Neural progenitor cell (in vitro differentiated cells): ENCODE measurements around the gene PALM2AKAP2. TPM values are rescaled to one million over a fixed set of nuclear protein-coding genes. Genes with fewer than 3 reads are reported as not detected.
"Not testable (repeated sequence)": the region's sequence is repeated elsewhere in the genome, so short reads cannot be mapped to it uniquely, and the experiment has no call there.

Experiments used
- DNase-seq: peaks from one replicate; pipeline ENCODE4 v3.0.0-alpha.2; 2016; ENCODE audit warnings: low spot score
- H2AFZ ChIP-seq: fragments of 200-600 bp; sonication (generic); replicated peaks from 2 replicates; pipeline ENCODE4 v1.6.1; 2016; ENCODE audit warnings: antibody characterized with exemption
- H3F3A ChIP-seq: fragments of 200-600 bp; sonication (generic); 2 replicates; pipeline ENCODE4 v1.6.1; 2016; ENCODE audit warnings: antibody characterized with exemption, low read depth
- H3K27ac ChIP-seq: fragments of 200-600 bp; sonication (generic); 2 replicates; pipeline ENCODE4 v1.5.1; 2016; ENCODE audit warnings: mild to moderate bottlenecking
- H3K27me3 ChIP-seq: fragments of 200-600 bp; sonication (generic); 2 replicates; pipeline ENCODE4 v1.6.1; 2016; ENCODE audit warnings: mild to moderate bottlenecking, moderate library complexity
- H3K36me3 ChIP-seq: fragments of 200-600 bp; sonication (generic); 2 replicates; pipeline ENCODE4 v1.5.1; 2016
- H3K4me1 ChIP-seq: fragments of 200-600 bp; sonication (generic); 2 replicates; pipeline ENCODE4 v1.6.1; 2016; ENCODE audit warnings: mixed run types
- H3K4me2 ChIP-seq: fragments of 200-600 bp; sonication (generic); 2 replicates; pipeline ENCODE4 v1.6.1; 2016
- H3K4me3 ChIP-seq: fragments of 200-600 bp; sonication (generic); 2 replicates; pipeline ENCODE4 v1.5.1; 2016
- H3K79me2 ChIP-seq: fragments of 200-600 bp; sonication (generic); 2 replicates; pipeline ENCODE4 v1.6.1; 2016; ENCODE audit warnings: low read depth
- H3K9ac ChIP-seq: fragments of 200-600 bp; sonication (generic); 2 replicates; pipeline ENCODE4 v1.6.1; 2016
- H3K9me3 ChIP-seq: fragments of 200-600 bp; sonication (generic); 2 replicates; pipeline ENCODE4 v1.5.1; 2016; ENCODE audit warnings: low read depth
- H4K20me1 ChIP-seq: fragments of 200-600 bp; sonication (generic); 2 replicates; pipeline ENCODE4 v1.6.1; 2016; ENCODE audit warnings: low read depth
- H3K27ac Mint-ChIP-seq: 3 replicates; pipeline ENCODE4 v1.8.0; 2021; ENCODE audit warnings: mixed read lengths
- H3K27me3 Mint-ChIP-seq: 2 replicates; pipeline ENCODE4 v1.8.0; 2022; ENCODE audit warnings: low read depth, mild to moderate bottlenecking, inconsistent platforms, moderate library complexity, mixed read lengths; ENCODE audit not compliant: insufficient read depth
- H3K36me3 Mint-ChIP-seq: 3 replicates; pipeline ENCODE4 v1.8.0; 2021; ENCODE audit warnings: mixed read lengths
- H3K4me1 Mint-ChIP-seq: 3 replicates; pipeline ENCODE4 v1.8.0; 2021; ENCODE audit warnings: mixed read lengths
- H3K4me3 Mint-ChIP-seq: 3 replicates; pipeline ENCODE4 v1.8.0; 2021; ENCODE audit warnings: mild to moderate bottlenecking, moderate library complexity, mixed read lengths
- H3K9me3 Mint-ChIP-seq: 3 replicates; pipeline ENCODE4 v1.8.0; 2020; ENCODE audit warnings: mixed read lengths
- CTCF ChIP-seq: fragments of 200-600 bp; sonication (generic); IDR thresholded peaks from 2 replicates; pipeline ENCODE4 v1.5.1; 2017; ENCODE audit warnings: antibody characterized with exemption, mild to moderate bottlenecking
- EZH2 ChIP-seq: fragments of 200-600 bp; sonication (generic); IDR thresholded peaks from 2 replicates; pipeline ENCODE4 v1.6.1; 2017; ENCODE audit warnings: antibody characterized with exemption, mild to moderate bottlenecking, moderate library complexity
- EZH2phosphoT487 ChIP-seq: fragments of 200-600 bp; sonication (generic); IDR thresholded peaks from 2 replicates; pipeline ENCODE4 v1.6.1; 2017; ENCODE audit warnings: antibody characterized with exemption
- total RNA-seq: library from RNA; depleted of rRNA; stranded (reverse); fragments of >200 nt; gene quantifications from 2 replicates; pipeline ENCODE4 v1.2.3, GENCODE V29; 2015; ENCODE audit warnings: low replicate concordance

Gene PALM2AKAP2
- total RNA-seq, 1 donor from 2014 or later, result 3.9 TPM

DNA sequence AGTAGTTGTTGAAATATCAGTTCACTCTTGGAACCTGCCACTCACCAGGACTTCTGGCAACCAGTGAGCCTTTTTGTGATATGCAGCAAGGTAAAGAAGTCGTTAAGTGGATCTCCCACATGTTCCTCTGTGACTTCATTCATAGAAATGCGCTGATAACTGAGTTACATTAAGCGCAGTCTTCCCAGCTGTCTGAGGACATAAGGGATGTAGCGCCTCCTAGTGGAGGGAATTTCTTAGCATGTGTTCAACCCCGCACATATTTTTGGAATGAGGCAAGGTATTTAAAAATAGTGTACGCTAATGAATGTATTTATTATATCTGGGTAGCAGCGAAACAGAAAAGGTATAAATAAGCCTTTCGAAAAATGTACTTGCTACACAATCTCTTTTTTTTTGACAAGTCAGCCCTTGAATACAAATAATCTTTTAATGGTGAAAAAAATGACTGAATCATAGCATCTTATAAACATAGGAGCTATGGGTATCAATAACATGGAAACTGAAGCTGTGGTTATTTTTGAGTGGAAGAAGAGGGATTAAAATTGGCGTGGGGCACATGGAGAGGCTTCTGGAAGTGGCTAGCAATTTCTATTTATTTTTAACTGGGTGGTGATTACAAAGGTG, 38.0 kb downstream of the PALM2AKAP2 start:
- Histone ChIP-seq H2AFZ (no peak overlapping the region), H3K4me3 (no peak overlapping the region), H3K4me2 (peak overlapping the region; percentile 18), H3K9ac (no peak overlapping the region), H3F3A (no peaks in the 10 kb centered on the region), H3K27me3 (no peaks in the 10 kb centered on the region), H3K4me1 (no peaks in the 10 kb centered on the region), H3K36me3 (no peaks in the 10 kb centered on the region), H3K9me3 (no peaks in the 10 kb centered on the region), H4K20me1 (no peaks in the 10 kb centered on the region), H3K27ac (no peak overlapping the region), H3K79me2 (no peaks in the 10 kb centered on the region)
- H3K27me3 Mint-ChIP-seq, result no peaks in the 10 kb centered on the region
- no peaks in the 10 kb centered on the region for H3K9me3 Mint-ChIP-seq
- H3K27ac Mint-ChIP-seq, result peak overlapping the region; percentile 35
- TF ChIP-seq EZH2phosphoT487 (no peak), EZH2 (no peak), CTCF (peak; percentile 98)
- H3K4me1 Mint-ChIP-seq, result peaks cover 8% of the 10 kb centered on the region
- peak; percentile 94 for DNase-seq
- no peaks in the 10 kb centered on the region for H3K36me3 Mint-ChIP-seq
- no peak overlapping the region for H3K4me3 Mint-ChIP-seq

- peaks cover 3% of the 10 kb centered on the region for H3K4me1 ChIP-seq
- TF ChIP-seq EZH2 (no peak), CTCF (no peak), EZH2phosphoT487 (no peak)
- H3K9ac ChIP-seq, result no peak overlapping the region
- H2AFZ ChIP-seq, result no peak overlapping the region
- H3K27me3 ChIP-seq, result no peaks in the 10 kb centered on the region
- no peak overlapping the region for H3K4me2 ChIP-seq
- no peak for DNase-seq
- no peaks in the 10 kb centered on the region for H4K20me1 ChIP-seq
- H3K27ac ChIP-seq, result no peak overlapping the region
- no peaks in the 10 kb centered on the region for H3K36me3 Mint-ChIP-seq
- no peaks in the 10 kb centered on the region for H3K9me3 Mint-ChIP-seq
- no peak overlapping the region for H3K4me3 Mint-ChIP-seq
- peaks cover 8% of the 10 kb centered on the region for H3K4me1 Mint-ChIP-seq
- H3F3A ChIP-seq, result no peaks in the 10 kb centered on the region
- no peak overlapping the region for H3K27ac Mint-ChIP-seq
- no peak overlapping the region for H3K4me3 ChIP-seq
- H3K79me2 ChIP-seq, result no peaks in the 10 kb centered on the region
- H3K9me3 ChIP-seq, result no peaks in the 10 kb centered on the region
- H3K27me3 Mint-ChIP-seq, result no peaks in the 10 kb centered on the region
- no peaks in the 10 kb centered on the region for H3K36me3 ChIP-seq
Observed at GRCh38 chr9:109821711-109822110, 41.7 kb downstream of the PALM2AKAP2 start.

GRCh38 chr9:109825383-109825782, 45.4 kb downstream of the PALM2AKAP2 start:
- not testable (repeated sequence) for H3K27me3 ChIP-seq, H3F3A ChIP-seq, H3K36me3 Mint-ChIP-seq, H3K79me2 ChIP-seq, H3K9me3 Mint-ChIP-seq, H3K27ac ChIP-seq, H3K4me3 ChIP-seq, H3K4me2 ChIP-seq, H3K9ac ChIP-seq, H3K36me3 ChIP-seq, H3K27ac Mint-ChIP-seq, H4K20me1 ChIP-seq, H2AFZ ChIP-seq, H3K4me3 Mint-ChIP-seq, H3K9me3 ChIP-seq, DNase-seq, H3K27me3 Mint-ChIP-seq
- peaks cover 18% of the 10 kb centered on the region for H3K4me1 Mint-ChIP-seq
- H3K4me1 ChIP-seq, result peaks cover 19% of the 10 kb centered on the region

- Histone ChIP-seq H3K27ac (no peak overlapping the region), H3F3A (peaks cover 8% of the 10 kb centered on the region), H3K9me3 (no peaks in the 10 kb centered on the region), H2AFZ (no peak overlapping the region), H3K27me3 (no peaks in the 10 kb centered on the region), H4K20me1 (peaks cover 6% of the 10 kb centered on the region), H3K4me1 (peaks cover 19% of the 10 kb centered on the region), H3K36me3 (no peaks in the 10 kb centered on the region), H3K4me2 (peak overlapping the region; percentile 19), H3K4me3 (no peak overlapping the region), H3K79me2 (no peaks in the 10 kb centered on the region), H3K9ac (no peak overlapping the region)
- H3K27me3 Mint-ChIP-seq, result no peaks in the 10 kb centered on the region
- H3K36me3 Mint-ChIP-seq, result no peaks in the 10 kb centered on the region
- peaks cover 20% of the 10 kb centered on the region for H3K4me1 Mint-ChIP-seq
- H3K27ac Mint-ChIP-seq, result no peak overlapping the region
- H3K4me3 Mint-ChIP-seq, result no peak overlapping the region
- no peaks in the 10 kb centered on the region for H3K9me3 Mint-ChIP-seq
- no peak for DNase-seq
- TF ChIP-seq EZH2 (no peak), EZH2phosphoT487 (no peak), CTCF (no peak)
Observed at GRCh38 chr9:109826559-109826958, 46.6 kb downstream of the PALM2AKAP2 start.
